Activated CD4-positive, CD25-positive, alpha-beta regulatory T cell treated with anti-CD3 and anti-CD28 coated beads, Interleukin-2, amount 50 U/mL, for 72 hours (primary cell): ENCODE measurements around the gene ULBP2.
"Not testable (repeated sequence)": the region's sequence is repeated elsewhere in the genome, so short reads cannot be mapped to it uniquely, and the experiment has no call there.

Experiments used
- DNase-seq: peaks from one replicate; pipeline ENCODE4 v3.0.0; 2021

ULBP2 gene

GRCh38 chr6:149953390-149953789, 11.6 kb downstream of the ULBP2 start:
- not testable (repeated sequence) for DNase-seq

GRCh38 chr6:149953934-149954327, 12.1 kb downstream of the ULBP2 start:
- DNase-seq = not testable (repeated sequence)

DNA sequence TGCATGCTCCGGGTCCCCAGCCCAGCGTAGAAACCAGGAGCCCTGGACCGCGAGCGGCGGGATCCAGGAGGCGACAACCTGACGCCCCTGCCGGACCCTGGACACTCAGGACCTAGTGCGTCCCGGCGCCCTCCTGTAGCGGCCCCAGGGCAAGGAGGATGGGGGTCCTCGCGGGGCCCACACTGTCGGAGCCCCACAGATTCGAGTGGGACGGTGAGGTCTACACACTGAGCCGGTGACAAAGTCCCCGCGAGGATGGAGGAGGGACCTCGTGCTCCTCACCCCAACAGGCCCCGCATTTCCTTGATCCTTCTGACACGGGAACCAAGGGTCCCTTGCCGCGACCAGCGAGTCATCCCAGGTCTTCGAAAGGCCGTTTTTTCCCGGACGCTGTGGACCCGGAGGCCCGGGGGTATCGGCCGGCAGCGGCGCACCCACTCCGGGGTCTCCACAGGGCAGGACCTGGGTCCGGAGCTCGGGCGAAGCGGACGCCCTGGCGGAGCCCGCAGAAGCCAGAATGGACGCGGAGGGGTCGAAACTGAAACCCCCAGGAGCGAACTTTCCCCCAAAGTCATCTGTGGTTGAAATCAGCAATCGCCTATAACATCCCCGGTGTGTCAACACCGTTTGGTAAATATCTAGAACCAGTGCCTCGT, 12.6 kb downstream of the ULBP2 start:
- not testable (repeated sequence) for DNase-seq

- DNase-seq = not testable (repeated sequence)
These were observed 13.3 kb downstream of the ULBP2 start for GRCh38 chr6:149954984-149955653.

- not testable (repeated sequence) for DNase-seq
These were observed 14.0 kb downstream of the ULBP2 start for GRCh38 chr6:149955654-149956317.

DNA sequence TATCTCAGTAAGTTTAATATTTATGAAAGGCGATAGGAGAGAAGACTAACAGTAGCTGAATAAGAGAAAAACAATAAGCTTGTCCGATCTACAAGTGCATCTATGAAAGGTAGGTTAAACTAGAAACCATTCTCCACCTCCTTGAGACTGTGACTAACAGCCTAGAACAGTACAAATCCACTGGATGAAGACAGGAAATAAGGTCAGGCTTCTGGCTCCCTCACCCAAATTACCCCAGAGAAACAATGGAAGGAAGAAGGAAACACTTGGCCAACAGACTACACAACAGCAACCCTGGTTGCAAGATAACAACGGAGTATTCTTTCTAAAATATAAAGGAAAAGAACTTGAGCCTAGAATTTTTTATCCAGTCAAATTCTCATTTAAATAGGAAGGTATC, 16.3 kb downstream of the ULBP2 start:
- DNase-seq = not testable (repeated sequence)

- not testable (repeated sequence) for DNase-seq
These were observed 18.0 kb downstream of the ULBP2 start for GRCh38 chr6:149959806-149960205.

- DNase-seq = no peak
These were observed 18.7 kb downstream of the ULBP2 start for GRCh38 chr6:149960488-149960887.

GRCh38 chr6:149961728-149962425, 20.1 kb downstream of the ULBP2 start:
- no peak for DNase-seq

- DNase-seq = no peak
These were observed 20.8 kb downstream of the ULBP2 start for GRCh38 chr6:149962461-149963211.

GRCh38 chr6:149963212-149963461, 21.3 kb downstream of the ULBP2 start:
- peak; percentile 45 for DNase-seq

DNA sequence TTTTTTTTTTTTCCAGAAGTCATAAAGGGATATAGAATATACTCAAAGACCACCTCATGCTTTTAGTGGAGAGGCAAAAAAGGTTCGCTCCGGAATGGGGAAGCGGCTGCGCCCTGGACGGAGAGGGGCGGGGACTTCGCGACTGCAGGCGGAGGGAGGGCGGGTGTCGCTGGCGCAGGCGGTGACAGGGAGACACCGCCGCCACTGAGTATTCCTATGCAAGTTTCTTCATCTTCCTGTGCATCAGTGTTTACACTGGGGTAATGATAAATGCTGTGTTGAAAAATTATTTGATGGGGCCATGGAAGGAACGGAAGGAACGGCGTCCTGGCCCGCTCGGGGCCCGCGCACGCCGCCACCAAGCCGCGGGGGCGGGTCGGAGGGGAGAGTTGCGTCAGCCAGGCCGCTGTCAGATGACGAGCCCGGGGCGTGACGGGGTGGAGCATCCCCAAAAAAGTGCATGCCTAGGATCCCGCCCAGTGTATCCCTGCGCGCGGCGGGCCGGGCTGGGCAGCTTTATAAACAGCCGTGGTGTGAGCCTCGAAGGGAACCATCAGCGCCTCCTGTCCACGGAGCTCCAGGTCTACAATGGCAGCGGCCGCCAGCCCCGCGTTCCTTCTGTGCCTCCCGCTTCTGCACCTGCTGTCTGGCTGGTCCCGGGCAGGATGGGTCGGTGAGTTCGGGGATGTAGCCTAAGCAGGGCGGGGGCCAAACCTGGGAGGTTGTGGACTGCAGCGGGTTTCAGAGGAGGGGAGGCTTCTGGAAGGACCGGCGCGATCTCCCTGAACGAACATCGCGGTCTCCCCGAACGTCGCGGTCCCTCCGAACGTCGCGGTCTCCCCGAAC, 21.9 kb downstream of the ULBP2 start, which contains the start of gene ULBP1:
Gene ULBP1, plus strand, starts transcription at position 482 of the 846 bp plus-strand sequence. Its CDS starts 107 bp downstream, at position 589.
- DNase-seq = peak; percentile 71

GRCh38 chr6:149964308-149965193, 22.7 kb downstream of the ULBP2 start:
- no peak for DNase-seq

DNA sequence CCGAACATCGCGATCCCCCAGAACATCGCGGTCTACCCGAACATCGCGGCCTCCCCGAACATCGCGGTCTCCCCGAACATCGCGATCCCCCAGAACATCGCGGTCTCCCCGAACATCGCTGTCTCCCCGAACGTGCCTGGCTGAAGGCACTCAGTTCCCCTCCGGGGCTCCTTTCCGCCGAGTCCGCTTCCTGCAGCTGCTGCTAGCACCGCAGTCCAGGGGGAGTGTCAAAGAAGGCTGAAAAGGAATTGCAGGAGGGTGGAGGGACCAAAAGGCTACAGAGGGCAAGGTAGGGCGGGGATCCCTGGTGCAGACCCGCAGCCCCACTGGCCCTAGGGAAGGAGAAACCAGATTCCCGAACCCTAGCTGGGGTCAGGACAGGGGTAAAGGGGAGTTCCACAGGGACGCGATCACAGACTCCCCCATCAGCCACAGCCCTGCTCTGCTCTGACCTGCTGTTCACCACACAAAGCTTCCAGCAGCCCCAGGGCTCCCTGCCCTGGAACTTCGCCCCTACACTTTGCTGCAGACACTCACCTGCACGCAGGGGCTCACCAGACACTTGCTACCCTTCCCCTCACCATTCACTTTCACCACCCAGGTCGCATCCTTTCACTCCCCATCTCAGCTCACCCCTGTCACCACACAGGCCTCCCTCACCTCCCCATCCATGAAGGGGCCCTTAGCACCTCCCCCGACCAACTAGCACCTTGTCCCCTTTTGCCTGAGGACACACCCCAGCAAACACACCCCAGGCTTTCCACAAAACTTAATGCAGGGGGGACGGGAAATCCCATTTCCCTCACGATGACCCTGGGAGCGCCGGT, 23.6 kb downstream of the ULBP2 start:
- no peak for DNase-seq

DNA sequence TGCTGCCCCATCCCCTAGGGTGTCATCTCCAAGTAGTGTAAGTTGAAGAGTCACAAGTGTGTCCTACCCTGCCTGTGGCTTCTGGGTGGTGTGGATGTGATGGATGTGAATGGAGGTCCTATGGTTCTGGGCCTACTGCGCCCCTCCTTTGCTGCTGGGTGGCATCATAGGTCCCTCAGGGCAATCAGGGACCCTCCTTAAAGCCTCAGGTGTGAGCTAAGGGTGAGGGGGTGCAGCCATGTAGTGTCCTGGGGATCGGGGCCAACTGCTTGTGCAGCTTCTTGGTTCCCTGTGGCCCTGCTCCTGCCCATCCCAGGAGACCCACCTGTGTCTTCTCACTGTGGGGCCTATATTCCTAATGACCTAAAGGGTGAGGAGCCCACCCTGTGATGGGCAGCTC, 24.5 kb downstream of the ULBP2 start:
- DNase-seq = not testable (repeated sequence)

GRCh38 chr6:149967591-149967990, 25.8 kb downstream of the ULBP2 start:
- DNase-seq = no peak

GRCh38 chr6:149967999-149968398, 26.2 kb downstream of the ULBP2 start:
- not testable (repeated sequence) for DNase-seq

DNA sequence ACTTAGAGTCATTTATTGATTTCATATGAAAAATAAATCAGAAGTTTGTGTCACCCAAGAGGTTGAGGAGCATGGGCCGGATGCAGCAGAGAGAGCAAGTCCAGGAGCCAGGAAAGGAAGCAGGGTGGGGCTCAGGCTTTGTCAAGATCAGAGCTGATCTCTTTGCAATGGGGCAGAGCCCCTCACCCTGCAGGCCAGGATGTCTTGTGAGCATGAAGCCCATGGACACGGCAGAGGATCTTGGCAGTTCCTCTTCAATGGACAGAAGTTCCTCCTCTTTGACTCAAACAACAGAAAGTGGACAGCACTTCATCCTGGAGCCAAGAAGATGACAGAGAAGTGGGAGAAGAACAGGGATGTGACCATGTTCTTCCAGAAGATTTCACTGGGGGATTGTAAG, 27.1 kb downstream of the ULBP2 start:
- DNase-seq = not testable (repeated sequence)

DNA sequence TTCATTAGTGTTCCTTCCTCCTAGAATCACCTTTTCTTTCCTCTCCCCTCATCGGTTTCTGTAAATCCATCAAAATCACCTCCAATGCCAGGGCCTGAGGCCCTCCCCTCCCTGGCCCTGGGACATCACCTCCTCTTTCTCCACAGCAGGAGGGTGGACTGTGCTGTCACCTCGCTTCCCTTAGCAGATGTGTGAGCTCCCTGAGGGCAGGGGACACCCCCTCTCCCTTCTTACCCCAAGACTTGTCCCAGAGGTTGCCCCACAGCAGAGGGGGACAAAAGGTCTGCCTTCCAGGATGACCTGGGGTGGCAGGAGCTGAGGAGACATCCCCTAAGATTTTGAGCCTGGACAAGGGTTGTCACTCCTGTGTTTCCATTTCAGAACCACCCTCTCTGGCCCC, 27.8 kb downstream of the ULBP2 start:
- no peak for DNase-seq

DNA sequence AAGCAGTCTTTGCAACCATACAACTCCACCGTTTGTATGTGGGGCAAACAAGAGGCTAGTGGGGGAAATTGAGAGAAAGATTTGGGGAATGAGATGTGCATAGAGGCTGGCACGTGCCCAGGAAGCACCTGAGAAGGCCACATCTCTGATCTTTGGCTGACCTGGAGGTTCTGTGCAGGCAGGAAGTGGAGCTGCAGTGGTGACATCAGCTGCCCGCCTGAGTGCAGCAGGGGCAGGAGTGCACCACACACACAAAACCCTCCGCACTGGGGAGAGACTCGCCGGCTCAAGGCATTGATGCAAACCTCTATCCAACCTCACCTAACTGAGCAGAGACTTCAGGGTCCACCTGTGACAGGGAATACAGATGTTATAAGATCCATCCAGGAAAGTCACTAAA, 32.6 kb downstream of the ULBP2 start:
- DNase-seq = not testable (repeated sequence)
